ENCODE measurements around the gene GLB1L3.
A peak's percentile ranks its signal among the peaks of the same experiment; 100 is the strongest.
"Not testable (repeated sequence)": the region's sequence is repeated elsewhere in the genome, so short reads cannot be mapped to it uniquely, and the experiment has no call there.

Gene GLB1L3

GRCh38 chr11:134313821-134314607, 37.8 kb downstream of the GLB1L3 start:
- no peak for DNase-seq (ENCODE audit: low spot score)

DNA sequence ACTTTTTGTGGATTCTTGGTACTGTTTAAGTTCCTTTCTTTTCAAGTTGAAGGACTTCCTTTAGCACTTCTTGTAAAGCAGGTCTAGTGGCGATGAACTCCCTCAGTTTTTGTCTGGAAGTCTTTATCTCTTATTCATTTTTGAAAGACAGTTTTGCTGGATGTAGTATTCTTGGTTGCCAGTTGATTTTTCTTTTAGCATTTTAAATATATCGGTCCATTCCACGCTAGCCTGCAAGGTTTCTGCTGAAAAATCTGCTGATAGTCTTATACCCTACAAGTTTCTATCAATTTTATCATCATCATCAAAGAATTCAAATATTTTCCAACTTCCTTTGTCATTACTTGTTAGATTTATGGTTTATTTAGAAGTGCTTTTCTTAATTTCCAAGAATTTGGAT, 40.9 kb downstream of the GLB1L3 start:
- DNase-seq (ENCODE audit: low spot score) = no peak

- DNase-seq (ENCODE audit: low spot score) = not testable (repeated sequence)
These were observed 45.2 kb downstream of the GLB1L3 start for GRCh38 chr11:134321373-134321772.

DNA sequence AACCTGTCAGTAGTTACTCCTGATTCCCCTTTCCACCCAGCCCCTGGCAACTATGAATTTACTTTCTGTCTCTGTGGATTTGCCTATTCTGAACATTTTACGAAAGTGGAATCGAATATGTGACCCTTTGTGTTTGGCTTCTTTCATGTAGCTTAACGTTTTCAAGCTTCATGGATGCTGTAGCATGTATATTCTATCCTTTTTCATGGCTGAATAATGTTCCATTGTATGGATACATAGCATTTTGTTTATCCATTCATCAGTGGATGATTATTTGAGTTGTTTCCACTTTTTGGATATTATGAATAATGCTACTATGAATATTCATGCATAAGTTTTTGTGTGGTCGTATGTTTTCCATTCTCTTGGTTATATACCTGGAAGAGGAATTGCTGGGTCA, 46.4 kb downstream of the GLB1L3 start:
- no peak for DNase-seq (ENCODE audit: low spot score)

DNA sequence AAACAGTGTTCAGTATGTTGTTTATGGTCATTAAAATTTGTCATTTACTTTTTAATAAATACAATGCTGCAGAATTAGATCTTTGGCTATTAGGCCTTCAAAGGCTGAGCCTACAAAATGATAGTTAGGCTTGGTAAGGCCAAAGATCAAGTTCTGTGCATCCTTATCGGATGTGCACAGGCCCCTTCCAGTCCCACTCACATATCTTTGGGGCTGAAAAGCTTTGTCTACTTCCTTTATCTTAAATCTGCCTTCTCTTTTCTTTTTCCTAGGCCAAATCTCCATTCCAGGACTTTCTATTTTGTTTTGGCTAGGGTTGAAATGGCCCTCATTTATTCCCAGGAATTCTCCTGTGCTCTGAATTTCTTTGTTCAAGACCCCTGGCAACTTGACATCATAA, 52.3 kb downstream of the GLB1L3 start:
- DNase-seq (ENCODE audit: low spot score) = no peak

DNA sequence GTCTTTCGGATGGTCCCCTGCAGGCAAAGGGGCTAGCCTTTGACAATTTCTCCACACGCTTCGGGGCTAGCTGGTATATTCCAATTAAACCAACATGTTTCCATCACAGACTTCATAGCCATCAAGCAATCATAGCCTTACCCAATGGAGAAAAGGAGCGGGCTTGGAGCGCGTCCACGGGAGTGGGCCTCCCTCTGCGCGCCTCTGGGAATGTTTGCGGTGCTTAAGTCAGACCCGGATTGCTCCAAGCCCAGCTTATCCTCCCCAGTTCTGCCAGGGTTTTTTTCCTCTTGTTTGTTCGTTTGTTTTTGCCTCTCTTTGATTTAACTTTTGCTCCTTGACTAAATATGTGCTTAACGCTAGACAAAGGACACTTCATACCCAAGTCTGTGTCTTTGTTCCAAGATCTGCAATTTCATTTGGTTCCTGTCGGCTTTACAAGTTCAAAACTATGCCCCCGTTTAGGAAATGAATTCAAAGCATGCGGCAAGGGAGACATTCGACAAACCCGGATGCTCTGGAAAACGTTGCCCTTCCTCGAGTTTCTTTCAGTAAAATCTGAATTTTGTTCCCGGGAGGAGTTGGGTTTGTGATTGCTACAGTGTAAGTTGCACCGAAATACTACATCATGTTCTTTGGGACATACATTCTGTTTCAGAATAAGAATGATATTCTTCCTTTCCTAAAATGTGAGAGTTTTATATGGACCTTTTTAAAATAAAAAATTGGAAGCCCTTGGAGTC, 54.6 kb downstream of the GLB1L3 start:
- no peak for DNase-seq (ENCODE audit: low spot score)

DNA sequence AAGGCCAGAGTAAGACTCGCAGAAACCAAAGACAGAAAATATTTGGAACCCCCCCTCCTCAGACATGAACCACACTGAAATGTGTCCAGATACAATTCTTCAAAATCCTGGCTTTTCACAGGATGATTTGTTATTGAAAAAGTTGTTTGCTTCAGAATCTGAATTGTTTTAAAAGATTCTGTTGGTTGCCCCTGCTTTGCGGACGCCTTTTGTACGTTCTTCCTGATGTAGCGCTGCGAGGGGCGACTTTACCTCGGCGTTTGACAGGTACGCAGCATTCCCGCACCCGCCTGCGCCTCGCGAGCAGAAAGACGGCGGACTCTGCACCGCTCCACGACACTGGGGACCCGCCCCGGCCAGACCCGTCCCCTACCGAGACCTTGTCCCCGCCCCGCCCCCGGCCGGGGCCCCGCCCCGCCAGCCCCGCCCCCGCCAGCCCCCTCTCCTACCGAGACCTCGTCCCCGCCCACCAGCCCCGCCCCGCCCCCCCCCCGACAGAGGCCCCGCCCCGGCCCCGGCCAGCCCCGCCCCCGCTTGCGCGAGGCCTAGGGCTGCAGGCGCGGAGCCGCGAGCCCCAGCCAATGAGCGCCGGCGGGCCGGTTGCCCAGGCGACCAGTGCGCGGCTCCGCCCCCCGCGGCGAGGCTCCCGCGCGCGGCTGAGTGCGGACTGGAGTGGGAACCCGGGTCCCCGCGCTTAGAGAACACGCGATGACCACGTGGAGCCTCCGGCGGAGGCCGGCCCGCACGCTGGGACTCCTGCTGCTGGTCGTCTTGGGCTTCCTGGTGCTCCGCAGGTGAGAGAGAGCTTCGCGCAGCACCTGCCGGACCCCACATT, 55.4 kb downstream of the GLB1L3 start, which contains the start of gene GLB1L2:
Gene GLB1L2 (plus strand): TSS at position 635 of the 835 bp plus-strand sequence. CDS start 74 bp downstream, at position 709.
- peak; percentile 79 for DNase-seq (ENCODE audit: low spot score)

GRCh38 chr11:134332189-134332631, 56.0 kb downstream of the GLB1L3 start:
- DNase-seq (ENCODE audit: low spot score) = peak; percentile 15

DNA sequence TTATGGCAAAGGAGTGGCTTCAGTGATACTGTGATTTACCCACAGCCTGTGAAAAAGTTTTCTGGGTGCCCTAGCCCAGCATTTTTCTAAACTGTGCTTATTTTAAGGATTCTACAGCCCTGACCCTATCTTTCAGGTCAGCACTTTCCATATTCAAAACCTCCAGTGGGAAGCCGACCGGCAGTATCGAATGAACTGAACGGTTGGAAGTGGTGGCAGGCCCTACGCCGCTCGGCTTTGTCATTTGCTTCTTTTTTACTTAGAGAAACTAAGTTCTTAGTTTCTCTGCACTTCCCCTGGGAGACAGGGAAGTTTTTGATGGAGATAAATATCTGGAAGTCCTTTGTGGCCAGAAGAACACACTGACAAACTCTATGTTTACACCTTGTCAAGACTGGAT, 56.6 kb downstream of the GLB1L3 start:
- no peak for DNase-seq (ENCODE audit: low spot score)

- no peak for DNase-seq (ENCODE audit: low spot score)
These were observed 57.1 kb downstream of the GLB1L3 start for GRCh38 chr11:134333312-134333711.

DNA sequence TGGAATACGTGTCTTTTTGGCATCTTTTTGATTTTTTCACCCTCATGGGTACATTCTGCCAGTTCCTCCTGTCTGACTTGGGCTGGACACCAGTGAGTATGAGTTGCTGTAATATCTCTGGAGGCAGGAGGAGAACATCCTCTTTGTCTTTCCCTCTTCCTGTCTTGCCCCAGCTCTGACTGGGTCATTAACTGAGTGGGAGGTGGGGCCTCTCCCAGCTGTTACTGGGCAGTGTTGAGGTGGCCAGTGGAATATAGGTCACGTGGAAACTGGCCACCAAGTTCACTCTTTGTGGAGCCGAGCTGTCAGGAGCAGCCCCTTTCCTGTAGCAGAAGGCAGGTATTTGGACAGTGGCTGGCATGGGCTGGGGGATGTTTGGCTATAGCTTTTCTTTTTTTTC, 57.8 kb downstream of the GLB1L3 start:
- DNase-seq (ENCODE audit: low spot score) = peak; percentile 29

- peak; percentile 54 for DNase-seq (ENCODE audit: low spot score)
These were observed 58.8 kb downstream of the GLB1L3 start for GRCh38 chr11:134334796-134335571.

GRCh38 chr11:134337051-134337450, 60.9 kb downstream of the GLB1L3 start:
- no peak for DNase-seq (ENCODE audit: low spot score)

- no peak for DNase-seq (ENCODE audit: low spot score)
These were observed 61.9 kb downstream of the GLB1L3 start for GRCh38 chr11:134338068-134338467.

DNA sequence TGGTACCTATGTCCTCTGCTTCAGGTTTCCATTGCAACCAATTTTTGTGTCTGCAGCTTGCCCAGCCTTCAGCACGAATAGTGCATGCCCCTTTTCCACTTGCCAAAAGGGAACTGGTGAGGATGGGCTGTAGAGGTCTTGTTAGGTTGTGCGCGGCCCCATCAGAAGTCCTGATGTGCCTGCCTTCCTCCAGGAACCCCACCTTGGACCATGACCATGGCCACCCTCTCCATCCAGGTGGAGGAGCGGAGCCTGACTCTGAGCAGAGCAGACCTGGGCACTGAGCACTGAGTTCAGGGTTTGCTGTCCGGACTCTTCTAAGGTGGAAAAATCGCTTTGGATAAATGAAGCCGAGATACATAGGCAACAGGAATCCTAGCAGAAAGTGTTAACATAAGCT, 62.5 kb downstream of the GLB1L3 start:
- DNase-seq (ENCODE audit: low spot score) = no peak

DNA sequence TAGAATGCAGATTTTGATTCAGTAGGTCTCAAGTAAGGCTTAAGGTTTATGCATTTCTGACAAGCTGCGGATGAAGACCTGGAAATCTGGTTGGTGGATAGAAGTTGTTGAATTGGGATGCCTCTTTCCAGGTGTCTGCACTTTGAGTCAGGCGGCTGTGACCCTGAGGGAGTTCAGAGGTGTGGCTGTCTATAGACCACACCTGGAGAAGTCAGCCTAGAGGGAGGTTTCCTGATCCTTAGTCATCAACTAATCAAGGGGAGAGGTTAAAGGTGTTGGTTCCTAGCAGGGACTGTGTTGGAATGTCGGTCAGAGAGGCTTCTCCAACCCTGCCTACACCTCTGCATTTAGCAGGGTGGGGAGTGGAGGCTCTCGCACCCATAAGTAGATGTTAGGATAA, 63.6 kb downstream of the GLB1L3 start:
- no peak for DNase-seq (ENCODE audit: low spot score)

DNA sequence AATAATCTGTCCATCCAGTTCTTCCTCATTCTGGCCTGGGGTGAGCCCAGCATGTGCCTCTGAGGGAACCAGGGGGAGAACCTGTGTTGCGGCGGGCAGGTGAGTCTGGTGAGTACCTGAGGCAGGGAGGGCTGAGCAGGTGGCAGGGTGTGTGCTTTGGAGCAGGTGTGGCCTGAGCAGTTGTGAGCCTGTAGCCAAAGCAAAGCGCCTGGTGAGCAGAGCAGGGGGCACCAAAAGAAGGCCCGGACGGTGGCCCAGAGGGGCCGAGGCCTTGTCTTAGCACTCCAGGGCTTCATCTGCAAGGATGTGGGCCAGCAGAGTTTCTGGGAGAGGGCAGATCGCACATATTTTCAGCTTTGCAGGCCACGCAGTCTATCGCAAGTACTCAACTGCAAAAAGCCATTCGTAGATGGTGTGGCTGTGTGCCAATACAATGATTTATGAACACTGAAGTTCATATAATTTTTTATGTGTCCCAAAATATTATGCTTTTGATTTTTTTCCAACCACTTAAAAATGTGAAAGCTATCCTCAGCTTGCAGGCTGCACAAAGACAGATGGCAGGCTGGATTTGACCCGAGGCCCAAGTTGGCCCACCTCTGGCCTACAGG, 64.3 kb downstream of the GLB1L3 start:
- DNase-seq (ENCODE audit: low spot score) = no peak

- DNase-seq (ENCODE audit: low spot score) = no peak
These were observed 65.8 kb downstream of the GLB1L3 start for GRCh38 chr11:134341805-134342571.

DNA sequence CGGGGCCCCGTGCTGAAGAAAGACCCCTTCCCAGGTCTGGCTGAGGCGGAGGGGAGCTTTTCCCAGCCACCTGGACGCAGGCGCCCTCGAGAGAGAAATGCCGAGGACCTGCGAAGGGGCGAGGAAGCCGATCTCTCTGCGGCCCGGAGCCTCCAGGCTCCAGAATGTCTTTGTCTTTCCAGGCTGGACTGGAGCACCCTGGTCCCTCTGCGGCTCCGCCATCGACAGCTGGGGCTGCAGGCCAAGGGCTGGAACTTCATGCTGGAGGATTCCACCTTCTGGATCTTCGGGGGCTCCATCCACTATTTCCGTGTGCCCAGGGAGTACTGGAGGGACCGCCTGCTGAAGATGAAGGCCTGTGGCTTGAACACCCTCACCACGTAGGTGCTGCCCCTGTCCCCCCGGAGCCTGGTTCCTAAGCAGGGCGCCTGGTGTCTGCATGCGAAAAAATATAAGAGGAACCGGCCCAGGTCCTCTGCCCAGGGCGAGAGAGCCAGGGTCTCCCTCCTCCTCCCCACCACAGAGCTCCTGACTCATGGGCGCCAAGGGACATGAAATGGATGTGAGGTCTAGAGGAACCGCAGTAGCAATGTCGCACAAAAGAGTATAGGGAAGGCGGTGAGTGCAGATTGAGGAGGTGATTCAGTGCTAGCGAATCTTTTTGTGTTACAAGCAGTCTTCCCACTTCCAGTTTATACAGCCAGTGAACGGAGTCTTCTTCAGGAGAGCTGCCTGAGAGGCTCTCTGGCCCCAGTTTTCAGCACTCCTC, 66.6 kb downstream of the GLB1L3 start:
- DNase-seq (ENCODE audit: low spot score) = no peak

DNA sequence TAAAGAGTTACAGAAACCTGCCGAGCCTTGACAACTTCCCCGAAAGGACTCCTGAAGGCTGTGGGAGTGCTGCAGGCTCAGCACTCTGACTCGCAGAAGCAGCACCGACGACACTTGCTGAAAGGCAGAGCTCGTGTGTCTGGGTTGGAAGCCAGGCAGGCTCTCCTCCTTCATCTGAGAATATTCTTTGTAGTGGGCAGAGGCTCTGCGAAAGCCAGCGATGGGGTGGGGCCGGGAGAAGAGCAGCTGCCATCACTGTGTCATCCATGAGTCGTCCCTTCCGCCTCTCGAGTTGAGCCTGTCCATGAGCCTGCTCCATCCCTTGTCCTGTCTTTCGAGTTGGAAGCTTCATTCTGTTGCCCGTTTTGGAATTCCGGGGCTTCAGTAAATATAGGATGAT, 67.5 kb downstream of the GLB1L3 start:
- DNase-seq (ENCODE audit: low spot score) = no peak
